Measurements from ENCODE around the gene PRPF8. TPM values are rescaled to one million over a fixed set of nuclear protein-coding genes. Genes with fewer than 3 reads are reported as not detected.
A peak's percentile ranks its signal among the peaks of the same experiment; 100 is the strongest.
"Not testable (repeated sequence)": the region's sequence is repeated elsewhere in the genome, so short reads cannot be mapped to it uniquely, and the experiment has no call there.

PRPF8 gene
- total RNA-seq, 1 donor from 2014 or later: 202 TPM

DNA sequence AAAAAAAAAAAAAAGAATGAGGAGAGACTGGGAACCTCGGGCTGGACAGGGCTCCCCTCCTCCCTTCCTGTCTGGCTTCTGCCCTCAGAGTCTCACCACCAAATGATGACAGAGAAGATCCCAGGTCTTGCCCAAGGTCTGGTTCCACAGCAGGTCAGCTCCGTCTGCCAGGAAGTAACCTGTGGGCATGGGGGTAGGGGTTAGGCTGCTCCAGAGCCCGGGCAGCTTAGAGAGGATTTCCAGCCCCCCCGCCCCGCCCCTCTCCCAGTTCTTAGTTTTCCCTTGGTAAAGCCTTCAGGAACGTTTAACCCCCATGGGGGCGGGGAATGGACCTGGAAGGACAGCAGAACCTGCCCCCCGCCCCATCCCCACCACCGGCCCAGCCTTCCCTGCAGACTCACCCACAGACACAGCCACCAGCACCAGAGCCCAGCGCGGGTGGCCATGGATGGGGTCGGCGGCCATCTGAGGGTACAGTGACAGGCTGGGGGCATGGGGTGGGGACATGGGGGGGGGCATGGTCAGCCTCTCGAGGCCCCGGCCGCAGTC is 24.8 kb upstream of the PRPF8 start:
- DNase-seq (ENCODE audit: low read depth) (no peak), FAIRE-seq (no peak)
- Mint-ChIP-seq H3K9me3 (ENCODE audit: unreplicated experiment) (no peaks in the 10 kb centered on the region), H3K4me3 (ENCODE audit: unreplicated experiment) (no peak overlapping the region), H3K27me3 (ENCODE audit: low read depth, unreplicated experiment) (no peaks in the 10 kb centered on the region), H3K27ac (ENCODE audit: unreplicated experiment) (no peak overlapping the region), H3K36me3 (ENCODE audit: low read depth, unreplicated experiment) (peaks cover 22% of the 10 kb centered on the region), H3K4me1 (ENCODE audit: low read depth, unreplicated experiment) (peaks cover 25% of the 10 kb centered on the region)
- Histone ChIP-seq H3K4me2 (ENCODE audit: low read length) (peak overlapping the region; percentile 89), H3K36me3 (ENCODE audit: insufficient read depth, low read length) (peaks cover 31% of the 10 kb centered on the region), H2AFZ (ENCODE audit: low read depth, low read length) (no peak overlapping the region), H3K9ac (ENCODE audit: low read length) (peak overlapping the region; percentile 68), H3K4me1 (ENCODE audit: insufficient read depth, low read length) (peaks cover 23% of the 10 kb centered on the region), H3K27ac (ENCODE audit: low read depth, low read length) (no peak overlapping the region), H3K79me2 (ENCODE audit: insufficient read depth, low read length) (peaks cover 40% of the 10 kb centered on the region), H3K4me3 (ENCODE audit: insufficient read depth, low read depth, low read length) (no peak overlapping the region), H3K9me3 (ENCODE audit: insufficient read depth, low read depth, low read length) (no peaks in the 10 kb centered on the region), H4K20me1 (ENCODE audit: insufficient read depth, low read length) (peaks cover 53% of the 10 kb centered on the region), H3K27me3 (ENCODE audit: insufficient read depth, low read length) (no peaks in the 10 kb centered on the region)
- TF ChIP-seq EZH2 (IDR thresholded peaks at IDR 0.05; ENCODE audit: insufficient read depth, low read length): no peak
- TF ChIP-seq, protein P1, sequence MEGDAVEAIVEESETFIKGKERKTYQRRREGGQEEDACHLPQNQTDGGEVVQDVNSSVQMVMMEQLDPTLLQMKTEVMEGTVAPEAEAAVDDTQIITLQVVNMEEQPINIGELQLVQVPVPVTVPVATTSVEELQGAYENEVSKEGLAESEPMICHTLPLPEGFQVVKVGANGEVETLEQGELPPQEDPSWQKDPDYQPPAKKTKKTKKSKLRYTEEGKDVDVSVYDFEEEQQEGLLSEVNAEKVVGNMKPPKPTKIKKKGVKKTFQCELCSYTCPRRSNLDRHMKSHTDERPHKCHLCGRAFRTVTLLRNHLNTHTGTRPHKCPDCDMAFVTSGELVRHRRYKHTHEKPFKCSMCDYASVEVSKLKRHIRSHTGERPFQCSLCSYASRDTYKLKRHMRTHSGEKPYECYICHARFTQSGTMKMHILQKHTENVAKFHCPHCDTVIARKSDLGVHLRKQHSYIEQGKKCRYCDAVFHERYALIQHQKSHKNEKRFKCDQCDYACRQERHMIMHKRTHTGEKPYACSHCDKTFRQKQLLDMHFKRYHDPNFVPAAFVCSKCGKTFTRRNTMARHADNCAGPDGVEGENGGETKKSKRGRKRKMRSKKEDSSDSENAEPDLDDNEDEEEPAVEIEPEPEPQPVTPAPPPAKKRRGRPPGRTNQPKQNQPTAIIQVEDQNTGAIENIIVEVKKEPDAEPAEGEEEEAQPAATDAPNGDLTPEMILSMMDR (IDR thresholded peaks at IDR 0.05; ENCODE audit: insufficient read depth, low read depth, low read length): no peak

DNA sequence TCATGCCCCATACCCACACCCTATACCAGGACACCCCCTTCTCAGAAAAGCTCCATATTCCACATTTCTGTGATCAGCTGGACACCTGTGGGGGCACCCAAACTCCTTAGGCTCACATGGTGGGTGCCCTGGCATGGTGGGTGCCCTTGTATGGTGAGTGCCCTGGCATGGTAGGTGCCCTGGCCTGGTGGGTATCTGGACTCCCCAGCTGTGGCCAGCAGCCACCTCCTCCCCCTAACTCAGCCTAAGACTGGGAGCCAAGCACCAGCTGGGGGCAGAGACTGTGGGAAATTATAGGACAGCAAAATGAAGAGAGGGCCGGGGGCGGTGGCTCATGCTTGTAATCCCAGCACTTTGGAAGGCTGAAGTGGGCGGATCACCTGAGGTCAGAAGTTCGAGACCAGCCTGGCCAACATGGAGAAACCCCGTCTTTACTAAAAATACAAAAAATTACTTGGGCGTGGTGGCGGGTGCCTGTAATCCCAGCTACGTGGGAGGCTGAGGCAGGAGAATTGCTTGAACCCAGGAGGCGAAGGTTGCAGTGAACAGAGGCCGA is 24.2 kb upstream of the PRPF8 start:
- not testable (repeated sequence) for H3K9me3 ChIP-seq (ENCODE audit: insufficient read depth, low read depth, low read length); H3K4me3 ChIP-seq (ENCODE audit: insufficient read depth, low read depth, low read length); FAIRE-seq; H3K27me3 ChIP-seq (ENCODE audit: insufficient read depth, low read length); H3K9me3 Mint-ChIP-seq (ENCODE audit: unreplicated experiment); DNase-seq (ENCODE audit: low read depth); H3K27ac ChIP-seq (ENCODE audit: low read depth, low read length); H2AFZ ChIP-seq (ENCODE audit: low read depth, low read length); H3K27me3 Mint-ChIP-seq (ENCODE audit: low read depth, unreplicated experiment); H3K9ac ChIP-seq (ENCODE audit: low read length); H3K4me2 ChIP-seq (ENCODE audit: low read length)
- Mint-ChIP-seq H3K4me3 (ENCODE audit: unreplicated experiment) (peak overlapping the region; percentile 70), H3K36me3 (ENCODE audit: low read depth, unreplicated experiment) (peaks cover 18% of the 10 kb centered on the region), H3K4me1 (ENCODE audit: low read depth, unreplicated experiment) (peaks cover 25% of the 10 kb centered on the region), H3K27ac (ENCODE audit: unreplicated experiment) (peak overlapping the region; percentile 34)
- Histone ChIP-seq H3K36me3 (ENCODE audit: insufficient read depth, low read length) (peaks cover 27% of the 10 kb centered on the region), H4K20me1 (ENCODE audit: insufficient read depth, low read length) (peaks cover 47% of the 10 kb centered on the region), H3K79me2 (ENCODE audit: insufficient read depth, low read length) (peaks cover 34% of the 10 kb centered on the region), H3K4me1 (ENCODE audit: insufficient read depth, low read length) (peaks cover 22% of the 10 kb centered on the region)

DNA sequence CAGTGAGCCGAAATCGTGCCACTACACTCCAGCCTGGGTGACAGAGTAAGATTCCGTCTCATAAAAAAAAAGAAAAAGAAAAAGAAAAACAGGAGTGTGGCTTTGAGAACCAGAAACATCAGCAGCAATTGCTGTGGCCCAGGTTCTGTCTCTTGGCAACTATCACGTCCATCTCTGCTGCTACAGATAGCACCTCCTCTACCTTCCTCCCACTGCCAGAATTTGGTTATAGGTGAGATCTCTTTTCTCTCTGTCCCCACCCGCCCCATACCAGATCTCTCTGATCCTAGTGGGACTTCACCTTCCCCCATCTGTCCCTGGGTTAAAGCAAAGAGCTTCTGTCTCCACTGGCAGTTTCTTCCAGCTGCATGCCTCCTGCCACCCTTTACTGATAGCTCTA is 22.4 kb upstream of the PRPF8 start:
- H3K36me3 Mint-ChIP-seq (ENCODE audit: low read depth, unreplicated experiment): peaks cover 7% of the 10 kb centered on the region
- peaks cover 7% of the 10 kb centered on the region for H3K4me1 ChIP-seq (ENCODE audit: insufficient read depth, low read length)
- no peak overlapping the region for H3K9ac ChIP-seq (ENCODE audit: low read length)
- H3K36me3 ChIP-seq (ENCODE audit: insufficient read depth, low read length): peaks cover 10% of the 10 kb centered on the region
- DNase-seq (ENCODE audit: low read depth): no peak
- H3K9me3 ChIP-seq (ENCODE audit: insufficient read depth, low read depth, low read length): no peaks in the 10 kb centered on the region
- peaks cover 16% of the 10 kb centered on the region for H3K4me1 Mint-ChIP-seq (ENCODE audit: low read depth, unreplicated experiment)
- no peak for FAIRE-seq
- no peak overlapping the region for H3K4me2 ChIP-seq (ENCODE audit: low read length)
- H3K27me3 Mint-ChIP-seq (ENCODE audit: low read depth, unreplicated experiment): no peaks in the 10 kb centered on the region
- H3K4me3 ChIP-seq (ENCODE audit: insufficient read depth, low read depth, low read length): no peak overlapping the region
- H2AFZ ChIP-seq (ENCODE audit: low read depth, low read length): no peak overlapping the region
- H4K20me1 ChIP-seq (ENCODE audit: insufficient read depth, low read length): peaks cover 30% of the 10 kb centered on the region
- H3K9me3 Mint-ChIP-seq (ENCODE audit: unreplicated experiment): no peaks in the 10 kb centered on the region
- H3K27ac Mint-ChIP-seq (ENCODE audit: unreplicated experiment): no peak overlapping the region
- TF ChIP-seq, protein P1 (IDR thresholded peaks at IDR 0.05; ENCODE audit: insufficient read depth, low read depth, low read length): no peak
- no peak for TF ChIP-seq EZH2 (IDR thresholded peaks at IDR 0.05; ENCODE audit: insufficient read depth, low read length)
- H3K27me3 ChIP-seq (ENCODE audit: insufficient read depth, low read length): no peaks in the 10 kb centered on the region
- peaks cover 16% of the 10 kb centered on the region for H3K79me2 ChIP-seq (ENCODE audit: insufficient read depth, low read length)
- no peak overlapping the region for H3K27ac ChIP-seq (ENCODE audit: low read depth, low read length)
- H3K4me3 Mint-ChIP-seq (ENCODE audit: unreplicated experiment): no peak overlapping the region

Data from astrocyte (in vitro differentiated cells and primary cell).